Activated CD4-positive, alpha-beta T cell treated with anti-CD3 and anti-CD28 coated beads, Interleukin-2, amount 50 U/mL, for 4 hours (primary cell): ENCODE results near the gene CNBD2.
"Not testable (repeated sequence)": the region's sequence is repeated elsewhere in the genome, so short reads cannot be mapped to it uniquely, and the experiment has no call there.

Experiments used
- DNase-seq, 2 experiments: peaks; one replicate each; pipeline ENCODE4 v3.0.0-alpha.2; 2020

CNBD2 gene

DNA sequence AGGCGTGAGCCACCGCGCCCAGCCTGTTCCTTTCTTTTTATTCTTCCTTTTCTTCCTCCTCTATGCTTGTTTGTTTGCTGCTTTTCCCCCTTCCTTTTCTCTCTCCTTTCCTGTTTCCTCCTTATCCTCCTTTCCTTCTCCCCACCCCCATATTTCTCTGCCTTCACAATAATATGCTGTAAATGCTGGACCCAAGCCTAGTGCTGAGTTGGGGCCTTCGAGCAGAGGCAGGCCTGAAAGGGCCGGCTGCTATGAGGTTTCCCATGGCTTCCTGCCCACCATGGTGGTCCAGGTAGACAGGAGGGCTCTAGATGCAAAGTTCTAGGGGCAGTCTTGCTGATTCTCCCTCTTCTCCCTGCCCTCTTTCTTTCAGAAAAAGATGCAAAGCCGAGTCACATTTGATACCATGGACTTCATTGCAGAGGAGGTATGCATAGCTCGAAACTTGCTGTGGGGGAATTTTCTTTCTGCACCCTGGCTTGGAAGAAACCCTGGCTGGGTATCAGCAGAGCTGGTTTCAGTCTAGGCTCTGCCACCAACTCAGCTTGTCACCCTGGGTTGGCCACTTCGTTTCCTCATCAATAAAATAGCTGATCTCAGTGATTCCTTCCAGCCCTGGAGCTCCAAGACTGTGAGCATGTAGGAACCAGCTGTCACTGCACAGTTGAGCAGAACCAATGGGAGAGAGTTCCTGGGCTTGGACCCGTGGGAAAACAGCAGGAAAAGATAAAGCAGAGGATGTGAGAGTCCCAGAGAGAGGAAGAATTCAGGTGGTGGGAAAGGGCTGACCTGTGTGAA, 7.4 kb downstream of the CNBD2 start:
- no peak for DNase-seq

DNA sequence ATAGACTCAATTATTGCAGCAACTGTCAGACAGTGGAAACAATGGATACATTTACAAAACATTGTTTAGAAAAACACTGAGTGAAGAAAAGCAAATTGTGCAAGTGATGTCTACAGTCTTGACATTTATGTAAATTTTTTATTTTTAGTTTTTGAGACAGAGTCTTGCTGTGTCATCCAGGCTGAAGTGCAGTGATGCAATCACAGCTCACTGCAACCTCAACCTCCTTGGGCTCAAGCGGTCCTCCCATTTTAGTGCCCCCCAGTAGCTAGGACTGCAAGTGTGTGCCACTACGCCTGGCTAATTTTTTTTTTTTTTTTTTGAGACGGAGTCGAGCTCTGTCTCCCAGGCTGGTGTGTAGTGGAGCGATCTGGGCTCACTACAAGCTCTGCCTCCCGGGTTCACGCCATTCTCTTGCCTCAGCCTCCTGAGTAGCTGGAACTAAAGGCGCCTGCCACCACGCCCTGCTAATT, 9.7 kb downstream of the CNBD2 start:
- DNase-seq = no peak

DNA sequence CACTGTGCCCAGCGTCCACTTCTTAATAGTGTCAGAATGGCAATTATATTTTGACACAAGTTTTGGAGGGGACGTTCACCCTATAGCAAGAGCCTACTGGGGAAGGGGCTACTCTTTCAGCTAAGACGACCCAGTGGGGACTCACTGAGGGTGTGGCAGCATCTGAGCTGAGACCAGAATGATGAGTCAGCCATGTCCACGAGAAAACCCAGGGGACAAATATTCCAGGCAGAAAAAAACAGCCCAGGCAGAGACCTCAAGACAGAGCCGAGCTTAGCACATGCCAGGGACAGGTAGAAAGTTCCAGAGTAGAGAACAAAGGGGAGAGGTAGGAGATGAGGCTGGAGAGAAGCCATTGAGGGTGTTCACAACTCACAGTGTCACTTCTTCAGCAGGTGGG, 11.2 kb downstream of the CNBD2 start:
- no peak for DNase-seq

DNA sequence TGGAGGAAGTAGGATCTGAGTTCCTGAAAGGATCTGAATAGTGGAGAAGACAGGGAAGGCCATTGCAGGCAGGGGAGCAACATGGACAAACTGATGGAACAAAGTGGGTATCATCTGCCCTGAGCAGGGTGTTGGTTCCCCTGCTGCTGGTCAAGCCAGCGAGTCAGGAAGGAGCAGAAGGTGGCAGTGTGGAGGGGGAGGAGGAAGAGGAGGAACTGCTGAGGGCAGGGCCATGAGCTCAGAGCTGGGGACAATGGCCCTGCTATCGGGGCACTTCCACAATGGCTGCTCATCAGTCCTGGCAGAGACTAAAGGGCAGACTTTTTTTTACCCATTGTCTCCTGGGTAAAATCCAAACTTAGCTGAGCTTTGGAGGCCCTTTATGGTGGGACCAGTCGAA, 13.6 kb downstream of the CNBD2 start:
- no peak for DNase-seq

DNA sequence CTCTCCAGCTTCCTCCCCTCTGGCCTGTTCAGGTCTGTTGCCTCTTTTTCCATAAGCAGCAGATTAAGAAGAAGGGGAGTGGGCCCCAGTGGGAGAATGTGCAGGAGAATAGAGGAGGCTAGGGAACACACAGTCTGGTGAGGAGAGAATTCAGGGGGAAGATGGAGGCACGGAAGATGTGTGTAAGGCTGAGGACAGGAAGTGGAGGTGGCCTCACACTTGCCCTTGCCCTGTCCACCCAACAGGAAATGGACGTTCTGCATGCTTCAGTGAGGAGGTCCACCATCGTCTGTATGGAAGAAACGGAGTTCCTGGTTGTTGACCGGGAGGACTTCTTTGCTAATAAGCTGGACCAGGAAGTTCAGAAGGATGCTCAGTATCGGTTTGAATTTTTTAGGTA, 16.0 kb downstream of the CNBD2 start:
- no peak for DNase-seq

DNA sequence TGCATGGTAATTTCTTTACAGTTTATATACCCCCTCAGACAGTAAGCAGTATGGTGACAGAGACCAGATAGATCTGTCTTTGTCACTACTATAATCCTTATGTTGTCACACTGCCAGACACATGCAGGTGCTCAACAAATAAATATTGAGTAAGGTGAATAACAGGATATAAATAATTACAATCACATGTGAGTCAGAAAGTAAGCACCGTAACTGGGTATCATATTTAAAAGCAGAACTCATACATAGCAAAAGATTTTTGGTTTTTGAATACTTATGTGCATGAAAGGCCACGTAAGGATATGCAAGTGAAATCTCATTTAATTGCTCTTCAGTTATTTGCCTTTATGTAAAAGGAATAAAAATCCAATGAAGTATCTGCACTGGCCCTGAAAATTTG, 17.4 kb downstream of the CNBD2 start:
- DNase-seq = no peak

DNA sequence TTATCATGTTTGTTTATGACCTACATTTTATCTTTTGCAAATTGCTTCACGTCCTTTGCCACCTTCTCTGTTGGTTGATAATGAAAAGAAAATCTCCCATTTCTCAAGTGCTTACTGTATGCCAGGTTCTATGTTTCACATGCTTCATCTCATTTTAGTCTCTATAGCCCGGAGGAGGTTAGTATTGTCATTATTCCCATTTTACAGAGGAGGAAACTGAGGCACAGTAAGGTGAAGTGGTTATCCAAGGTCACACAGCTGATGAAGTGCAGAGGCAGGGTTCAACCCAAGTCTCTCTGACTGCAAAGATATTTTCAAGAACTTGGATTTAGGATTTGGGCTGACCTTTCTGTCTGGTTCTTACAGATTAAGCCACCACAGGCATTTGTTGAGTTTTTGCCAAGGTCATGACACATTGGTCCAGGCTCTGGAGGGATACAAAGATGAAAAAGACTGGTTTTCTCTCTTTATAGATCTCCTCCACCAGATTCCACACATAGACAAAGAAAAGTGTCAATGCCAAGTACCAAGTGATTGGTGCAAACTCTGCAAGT, 20.6 kb downstream of the CNBD2 start:
- DNase-seq = no peak

DNA sequence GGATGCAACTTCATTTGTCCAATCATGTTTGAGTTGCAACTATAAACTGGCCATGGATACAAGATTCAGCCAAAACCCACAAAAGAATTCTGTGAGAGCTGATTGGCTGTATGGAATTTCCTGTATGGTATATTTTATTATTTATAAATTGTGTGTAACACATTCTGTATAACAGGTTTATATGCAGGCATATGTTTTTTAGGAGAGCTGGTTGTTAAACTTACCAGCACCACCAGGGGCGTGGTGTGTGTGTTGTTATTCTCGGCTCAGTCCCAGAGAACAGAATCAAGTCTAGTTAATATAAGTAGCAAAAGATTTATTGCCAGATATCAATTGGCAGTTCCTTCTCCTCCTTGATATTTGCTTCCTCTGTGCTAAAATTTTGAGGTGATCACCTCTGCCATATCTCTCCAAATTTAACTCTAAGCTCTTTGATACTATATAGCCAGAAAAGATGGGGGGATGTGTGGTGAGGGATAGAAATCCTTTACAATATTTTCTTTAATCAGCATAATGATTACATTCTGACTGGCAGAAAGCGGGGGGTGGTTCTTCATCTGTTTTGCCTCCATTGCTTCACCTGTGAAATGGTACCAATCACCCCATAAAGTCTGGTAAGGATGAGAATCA, 22.9 kb downstream of the CNBD2 start:
- no peak for DNase-seq

DNA sequence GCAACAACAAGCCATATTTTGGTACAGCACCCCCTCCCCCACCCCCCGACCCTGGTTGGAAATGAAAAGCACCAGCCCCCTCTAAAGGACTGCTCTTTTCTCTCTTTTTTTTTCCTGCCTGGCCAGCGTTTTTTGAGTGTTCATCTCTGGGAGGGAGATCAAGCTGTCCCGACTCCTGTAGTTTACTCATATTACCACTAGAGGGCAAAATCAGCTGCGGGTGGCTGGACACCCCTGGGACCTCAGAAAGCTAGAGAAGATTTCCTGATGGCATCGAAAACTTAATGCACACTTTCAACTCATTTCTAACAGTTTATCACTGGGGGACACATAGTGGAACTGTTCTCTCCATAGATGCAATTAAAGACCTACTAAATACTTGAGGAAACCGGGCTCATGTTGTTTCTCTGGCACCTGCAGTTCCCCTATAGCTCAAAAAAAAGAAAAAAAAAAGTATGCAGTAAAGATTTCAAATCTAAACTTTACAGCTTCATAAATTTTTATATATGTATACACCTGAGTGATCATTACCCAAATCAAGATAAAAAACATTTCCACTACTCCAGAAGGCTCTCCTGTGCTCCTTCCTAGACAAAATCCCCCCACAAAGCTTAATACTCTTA, 24.4 kb downstream of the CNBD2 start:
- DNase-seq = peak; percentile 17 to 21

DNA sequence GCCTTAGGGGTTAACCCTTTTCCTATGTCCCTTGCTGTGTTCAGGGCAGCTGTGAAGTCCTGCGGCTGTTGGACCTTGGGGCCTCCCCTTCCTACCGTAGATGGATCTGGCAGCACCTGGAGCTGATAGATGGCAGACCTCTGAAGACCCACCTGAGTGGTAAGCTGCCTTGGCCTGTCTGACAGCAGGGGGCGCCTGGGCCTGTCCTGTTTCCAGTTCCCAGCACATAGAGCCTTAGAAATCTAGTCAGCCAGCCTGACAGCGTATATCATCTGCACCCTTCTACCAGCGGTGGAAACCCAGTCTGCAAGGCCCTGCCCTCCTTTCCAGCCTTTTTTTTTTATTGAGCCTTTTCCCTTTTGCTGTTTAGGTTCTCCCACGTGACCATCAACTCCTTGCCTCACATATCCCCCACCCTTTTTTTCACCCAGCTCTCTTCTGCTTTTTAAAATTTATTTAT, 26.6 kb downstream of the CNBD2 start:
- peak; percentile 82 to 86 for DNase-seq

DNA sequence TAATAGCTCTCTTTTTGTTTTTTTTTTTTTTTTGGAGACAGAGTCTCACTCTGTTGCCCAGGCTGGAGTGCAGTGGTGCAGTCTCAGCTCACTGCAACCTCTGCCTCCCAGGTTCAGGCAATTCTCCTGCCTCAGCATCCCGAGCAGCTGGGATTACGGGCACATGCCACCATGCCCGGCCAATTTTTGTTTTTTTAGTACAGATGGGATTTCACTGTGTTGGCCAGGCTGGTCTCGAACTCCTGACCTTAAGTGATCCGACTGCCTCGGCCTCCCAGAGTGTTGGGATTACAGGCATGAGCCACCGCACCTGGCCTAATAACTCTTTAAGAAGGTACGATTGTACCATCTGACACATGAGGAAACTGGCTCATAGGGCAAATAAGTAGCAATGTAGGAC, 28.1 kb downstream of the CNBD2 start:
- not testable (repeated sequence) for DNase-seq

DNA sequence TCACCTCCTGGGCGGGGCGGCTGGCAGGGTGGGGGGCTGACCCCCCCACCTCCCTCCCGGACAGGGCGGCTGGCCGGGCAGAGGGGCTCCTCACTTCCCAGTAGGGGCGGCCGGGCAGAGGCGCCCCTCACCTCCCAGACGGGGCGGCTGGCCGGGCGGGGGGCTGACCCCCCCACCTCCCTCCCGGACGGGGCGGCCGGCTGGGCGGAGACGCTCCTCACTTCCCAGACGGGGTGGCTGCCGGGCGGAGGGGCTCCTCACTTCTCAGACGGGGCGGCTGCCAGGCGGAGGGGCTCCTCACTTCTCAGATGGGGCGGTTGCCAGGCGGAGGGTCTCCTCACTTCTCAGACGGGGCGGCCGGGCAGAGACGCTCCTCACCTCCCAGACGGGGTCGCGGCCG, 32.9 kb downstream of the CNBD2 start:
- DNase-seq = not testable (repeated sequence)

DNA sequence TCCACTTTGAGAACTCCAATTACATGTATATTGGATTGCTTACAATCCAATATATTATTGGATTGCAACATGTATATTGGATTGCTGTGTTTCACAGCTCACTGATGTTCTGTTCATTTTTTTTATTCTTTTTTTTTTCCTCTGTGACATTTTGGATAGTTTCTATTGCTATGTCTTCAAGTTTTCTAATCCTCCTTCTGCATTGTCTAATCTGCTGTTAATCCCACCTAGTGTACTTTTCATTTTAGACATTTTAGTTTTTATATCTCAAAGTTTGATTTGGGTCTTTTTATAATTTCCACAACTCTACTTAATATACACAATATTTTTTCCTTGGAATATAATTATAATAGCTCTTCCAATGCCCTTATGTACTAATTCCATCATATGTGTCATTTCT, 34.5 kb downstream of the CNBD2 start:
- DNase-seq = no peak

DNA sequence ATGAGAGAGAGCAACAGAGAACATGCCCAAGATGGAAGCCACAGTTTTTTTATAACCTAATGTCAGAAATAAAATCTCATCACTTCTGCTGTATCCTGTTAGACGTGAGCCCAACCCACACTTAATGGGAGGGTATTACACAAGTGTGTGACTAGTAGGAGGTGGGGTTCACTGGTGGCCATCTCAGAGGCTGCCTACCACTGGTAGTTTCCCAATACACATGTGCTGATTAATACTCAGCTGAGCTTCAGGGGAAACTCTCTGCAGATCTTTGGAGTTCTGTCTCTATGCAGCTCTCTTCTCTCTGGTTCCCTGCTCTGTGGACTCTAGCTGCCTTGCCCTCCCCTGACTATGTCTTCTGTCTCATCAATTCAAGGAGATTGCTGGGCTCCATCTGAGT, 35.7 kb downstream of the CNBD2 start:
- DNase-seq = no peak

DNA sequence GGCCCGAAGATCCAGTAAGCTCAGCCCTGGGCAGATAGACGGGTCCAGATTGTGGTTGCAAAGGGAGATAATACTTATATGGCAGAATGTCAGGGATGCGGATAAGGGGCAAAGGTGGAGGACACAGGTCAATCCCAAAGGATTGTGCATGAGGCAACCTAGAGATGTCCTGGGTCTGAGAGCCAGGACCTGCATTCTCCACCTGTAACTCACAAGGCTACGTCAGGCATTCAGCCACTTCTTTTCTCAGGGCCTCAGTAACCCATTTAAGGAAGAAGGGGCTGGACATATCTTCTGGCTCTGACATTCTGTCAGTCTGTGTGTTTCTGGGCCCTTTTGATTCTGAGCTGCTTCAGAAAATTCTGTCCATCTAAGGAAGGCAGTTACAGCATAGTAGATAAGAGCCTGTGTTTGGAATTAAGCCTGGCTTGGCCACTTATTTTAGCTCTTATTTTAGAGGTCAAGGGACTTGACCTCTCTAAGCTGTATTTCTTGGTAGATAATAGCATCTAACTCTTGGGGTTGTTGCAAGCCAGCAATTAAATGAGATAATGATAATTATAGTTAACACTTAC, 40.2 kb downstream of the CNBD2 start:
- no peak for DNase-seq

DNA sequence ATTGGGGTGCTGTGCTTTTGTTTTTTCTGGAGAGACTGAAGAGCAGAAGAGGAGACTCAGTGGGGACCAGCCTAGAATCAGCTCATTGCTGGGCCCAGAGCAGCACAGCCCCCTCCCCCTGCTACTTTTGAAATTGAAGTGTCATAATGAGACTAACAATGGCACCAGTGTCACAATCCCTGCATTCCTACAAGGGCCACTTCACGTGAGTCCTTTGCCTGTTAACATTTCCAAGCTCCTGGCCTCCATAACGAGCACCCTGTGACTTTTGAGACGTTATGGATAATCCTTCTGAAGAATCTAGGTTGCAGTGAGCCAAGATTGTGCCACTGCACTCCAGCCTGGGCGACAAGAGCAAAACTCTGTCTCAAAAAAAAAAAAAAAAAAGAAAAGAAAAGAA, 41.7 kb downstream of the CNBD2 start:
- no peak for DNase-seq

DNA sequence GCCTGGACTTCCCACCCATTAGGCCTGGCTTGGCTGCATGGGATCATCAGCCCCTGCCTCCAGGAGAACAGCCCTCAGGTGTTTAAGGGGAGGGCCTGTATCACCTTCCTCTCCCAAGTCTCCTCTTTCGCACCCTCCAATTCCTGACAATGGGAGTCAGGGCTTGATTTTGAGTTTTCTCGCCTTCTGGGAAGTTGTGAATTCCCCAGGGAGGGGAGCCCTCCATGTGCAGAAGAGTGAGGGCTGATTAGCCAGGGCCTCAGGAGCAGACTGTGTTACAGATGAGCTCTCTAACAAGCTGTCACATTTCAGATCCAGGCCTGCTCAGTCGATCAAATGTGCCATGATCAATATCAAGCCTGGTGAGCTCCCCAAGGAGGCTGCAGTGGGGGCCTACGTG, 42.4 kb downstream of the CNBD2 start:
- no peak for DNase-seq

DNA sequence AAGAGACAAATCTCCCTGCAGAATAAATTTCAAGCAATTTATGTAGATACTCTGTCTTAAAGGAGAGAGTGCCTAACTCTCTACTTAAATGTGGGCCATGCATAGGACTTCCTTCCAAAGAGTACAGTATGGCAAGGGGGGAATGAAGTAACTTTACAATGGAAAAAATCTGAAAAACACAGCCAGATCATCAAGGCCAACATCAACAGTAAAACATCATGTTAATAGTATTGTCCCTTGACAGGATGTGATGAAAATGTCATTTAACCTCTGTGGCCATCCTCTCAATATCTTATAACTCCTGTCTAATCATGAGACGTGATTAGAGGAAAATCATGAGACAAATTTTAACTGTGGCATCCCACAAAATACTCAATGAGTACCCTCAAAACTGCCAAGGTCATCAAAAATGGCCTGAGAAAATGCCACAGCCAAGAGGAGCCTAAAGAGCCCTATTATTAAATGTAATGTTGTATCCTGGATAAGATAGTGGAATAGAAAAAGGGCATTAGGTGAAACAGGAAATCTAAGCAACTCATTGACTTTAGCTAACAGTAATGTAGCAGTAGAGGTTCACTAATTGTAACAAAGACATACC, 47.5 kb downstream of the CNBD2 start:
- DNase-seq = no peak

DNA sequence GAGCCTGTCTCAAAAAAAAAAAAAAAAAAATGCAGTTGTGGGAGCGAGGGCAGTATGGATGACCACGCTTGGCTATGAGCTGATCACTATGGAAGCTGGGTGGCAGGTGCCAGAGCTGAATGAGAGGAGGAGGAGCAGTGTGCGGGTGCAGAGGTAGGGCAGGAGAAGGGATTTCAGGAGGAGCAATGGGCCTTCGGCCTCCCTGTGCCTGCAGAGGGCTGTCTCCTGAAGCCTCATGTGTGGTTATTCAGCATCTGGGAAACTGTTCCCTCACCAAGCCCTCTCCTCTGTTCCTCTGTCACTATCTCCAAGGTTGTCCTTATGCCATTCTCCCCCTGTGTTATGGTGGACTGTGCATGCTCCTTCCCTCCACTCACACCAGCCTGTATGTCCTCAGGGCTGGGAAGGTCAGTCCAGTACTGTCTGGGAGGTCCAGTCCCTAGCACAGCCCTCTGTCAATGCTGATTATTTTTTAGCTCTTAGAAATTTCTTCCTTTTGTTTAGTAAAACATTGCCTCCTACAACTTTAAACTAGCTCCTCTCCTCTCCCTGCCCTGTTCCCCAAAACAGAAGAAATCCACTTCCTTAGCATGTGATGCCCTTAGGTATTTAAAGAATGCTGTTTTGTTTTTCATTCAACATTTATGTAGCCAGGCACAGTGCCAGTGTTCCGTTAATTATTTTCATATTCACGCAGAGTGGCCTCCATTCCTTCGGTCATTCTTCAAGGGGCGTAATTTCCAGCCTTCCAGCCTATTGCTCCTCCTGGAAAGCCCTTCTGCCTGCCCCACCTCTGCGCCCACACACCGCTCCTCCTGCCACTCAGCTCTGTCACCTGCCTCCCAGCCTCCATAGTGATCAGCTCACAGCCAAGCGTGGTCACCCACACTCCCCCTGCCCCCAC, 48.9 kb downstream of the CNBD2 start:
- no peak for DNase-seq

DNA sequence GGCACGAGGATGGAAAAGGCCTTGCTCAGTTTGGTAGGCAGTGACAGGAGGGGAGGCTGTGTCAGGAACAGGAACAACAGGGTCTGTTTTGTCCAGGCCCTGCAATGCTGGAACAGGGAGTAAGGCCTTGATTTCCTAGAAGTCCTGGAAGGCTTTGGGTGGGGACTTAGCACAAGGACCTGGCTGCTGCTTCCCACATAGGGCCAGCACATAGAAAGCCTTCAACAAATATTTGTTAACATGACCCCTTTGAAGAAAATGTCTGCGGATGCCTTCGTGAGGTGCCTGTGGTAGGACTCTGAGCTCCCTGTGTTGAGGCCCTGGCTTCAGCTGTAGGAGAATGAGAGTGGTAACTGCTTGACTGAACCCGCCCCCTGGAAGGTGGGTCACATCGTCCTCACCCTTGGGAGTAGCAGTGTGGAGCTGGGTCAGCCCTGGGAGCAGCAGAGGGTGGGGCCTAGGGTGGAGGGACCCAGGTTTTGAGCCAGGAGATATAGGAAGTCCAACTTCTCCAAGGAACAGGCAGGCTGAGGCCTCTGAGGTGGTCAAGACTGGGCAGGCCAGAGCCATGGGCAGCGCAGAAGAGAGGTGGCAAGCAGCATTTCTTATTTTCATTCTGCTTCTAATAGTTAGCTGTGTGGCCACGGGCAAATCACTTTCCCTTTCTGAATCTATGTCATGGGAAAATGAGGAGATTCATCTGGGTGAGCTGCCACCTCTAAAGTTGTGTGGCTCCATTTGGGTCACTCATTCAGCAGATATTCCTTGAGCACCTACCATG, 50.0 kb downstream of the CNBD2 start:
- DNase-seq = no peak

DNA sequence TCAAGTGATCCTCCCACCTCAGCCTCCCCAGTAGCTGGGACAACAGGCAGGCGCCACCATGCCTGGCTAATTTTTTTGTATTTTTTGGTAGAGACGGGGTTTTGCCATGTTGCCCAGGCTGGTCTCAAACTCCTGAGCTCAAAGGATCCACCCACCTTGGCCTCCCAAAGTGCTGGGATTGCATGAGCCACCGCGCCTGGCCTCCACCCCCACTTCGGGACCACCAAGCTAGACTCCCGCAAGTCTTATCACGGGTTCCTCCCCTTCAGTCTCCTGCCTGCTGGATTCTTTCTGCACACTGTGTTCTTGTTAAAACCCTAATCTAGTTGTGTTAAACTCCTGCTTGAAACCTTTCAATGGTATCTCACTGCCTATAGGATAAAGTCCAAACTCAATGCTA, 57.7 kb downstream of the CNBD2 start:
- not testable (repeated sequence) for DNase-seq
